Neural crest cell (in vitro differentiated cells): ENCODE measurements around the gene CDK3. TPM values are rescaled to one million over a fixed set of nuclear protein-coding genes. Genes with fewer than 3 reads are reported as not detected.

Source experiments
- DNase-seq: peaks from one replicate; pipeline ENCODE4 v3.0.0; 2021; ENCODE audit warnings: low read depth, mixed read lengths, low spot score
- H3K27ac Mint-ChIP-seq: one replicate; pipeline ENCODE4 v1.8.0; 2021; ENCODE audit warnings: mild to moderate bottlenecking, mixed read lengths; ENCODE audit not compliant: unreplicated experiment
- H3K27me3 Mint-ChIP-seq: 2 replicates; pipeline ENCODE4 v1.8.0; 2021; ENCODE audit warnings: low read depth, mild to moderate bottlenecking, mixed read lengths
- H3K36me3 Mint-ChIP-seq: 2 replicates; pipeline ENCODE4 v1.8.0; 2021; ENCODE audit warnings: low read depth, mild to moderate bottlenecking, mixed read lengths
- H3K4me1 Mint-ChIP-seq: 2 replicates; pipeline ENCODE4 v1.8.0; 2021; ENCODE audit warnings: mixed read lengths
- H3K4me3 Mint-ChIP-seq: one replicate; pipeline ENCODE4 v1.8.0; 2021; ENCODE audit warnings: mild to moderate bottlenecking, mixed read lengths
- H3K9me3 Mint-ChIP-seq: 2 replicates; pipeline ENCODE4 v1.8.0; 2021; ENCODE audit warnings: mixed read lengths
- CTCF ChIP-seq: fragments of 200-600 bp; sonication (generic); conservative IDR thresholded peaks from 2 replicates; pipeline ENCODE4 v1.5.0; 2021; ENCODE audit warnings: antibody characterized with exemption, mild to moderate bottlenecking
- total RNA-seq: library from RNA; stranded (reverse); gene quantifications from 2 replicates; pipeline ENCODE4 v1.2.1, GENCODE V29; 2021

The CDK3 gene
- total RNA-seq, 1 donor from 2014 or later = 7.9 TPM

- no peaks in the 10 kb centered on the region for H3K9me3 Mint-ChIP-seq
- no peaks in the 10 kb centered on the region for H3K36me3 Mint-ChIP-seq
- H3K4me3 Mint-ChIP-seq = peak overlapping the region; percentile 99
- no peak for TF ChIP-seq CTCF
- no peaks in the 10 kb centered on the region for H3K27me3 Mint-ChIP-seq
- peaks cover 64% of the 10 kb centered on the region for H3K4me1 Mint-ChIP-seq
- DNase-seq = no peak
- H3K27ac Mint-ChIP-seq = peak overlapping the region; percentile 99
Measured at GRCh38 chr17:75979705-75980187, 20.9 kb upstream of the CDK3 start.

GRCh38 chr17:75980188-75981018 lies 20.3 kb upstream of the CDK3 start:
- Mint-ChIP-seq H3K27ac (peak overlapping the region; percentile 69), H3K4me1 (peaks cover 64% of the 10 kb centered on the region), H3K4me3 (peak overlapping the region; percentile 99), H3K27me3 (no peaks in the 10 kb centered on the region), H3K9me3 (no peaks in the 10 kb centered on the region), H3K36me3 (no peaks in the 10 kb centered on the region)
- TF ChIP-seq CTCF = no peak
- no peak for DNase-seq

GRCh38 chr17:75981019-75981615 lies 19.5 kb upstream of the CDK3 start:
- peaks cover 57% of the 10 kb centered on the region for H3K4me1 Mint-ChIP-seq
- no peaks in the 10 kb centered on the region for H3K36me3 Mint-ChIP-seq
- no peak for TF ChIP-seq CTCF
- H3K9me3 Mint-ChIP-seq = no peaks in the 10 kb centered on the region
- no peak overlapping the region for H3K27ac Mint-ChIP-seq
- H3K27me3 Mint-ChIP-seq = no peaks in the 10 kb centered on the region
- peak overlapping the region; percentile 99 for H3K4me3 Mint-ChIP-seq
- DNase-seq = no peak

- Mint-ChIP-seq H3K27me3 (no peaks in the 10 kb centered on the region), H3K9me3 (no peaks in the 10 kb centered on the region), H3K36me3 (peaks cover 3% of the 10 kb centered on the region), H3K4me3 (peak overlapping the region; percentile 42), H3K4me1 (peaks cover 39% of the 10 kb centered on the region), H3K27ac (no peak overlapping the region)
- no peak for TF ChIP-seq CTCF
- no peak for DNase-seq
Measured at GRCh38 chr17:75983501-75984181, 17.0 kb upstream of the CDK3 start.

- no peaks in the 10 kb centered on the region for H3K9me3 Mint-ChIP-seq
- H3K4me1 Mint-ChIP-seq = peaks cover 22% of the 10 kb centered on the region
- TF ChIP-seq CTCF = no peak
- H3K4me3 Mint-ChIP-seq = no peak overlapping the region
- H3K36me3 Mint-ChIP-seq = peaks cover 3% of the 10 kb centered on the region
- no peak overlapping the region for H3K27ac Mint-ChIP-seq
- DNase-seq = no peak
- no peaks in the 10 kb centered on the region for H3K27me3 Mint-ChIP-seq
Measured at GRCh38 chr17:75985986-75986385, 14.7 kb upstream of the CDK3 start.
